ENCODE measurements around the gene CYP21A2. TPM values are rescaled to one million over a fixed set of nuclear protein-coding genes. Genes with fewer than 3 reads are reported as not detected.
A peak's percentile ranks its signal among the peaks of the same experiment; 100 is the strongest.

CYP21A2 gene
- total RNA-seq, 1 donor from 2014 or later, result 0.23 TPM

- H3K27me3 Mint-ChIP-seq (ENCODE audit: low read depth), result peaks cover 7% of the 10 kb centered on the region
- H3K36me3 Mint-ChIP-seq (ENCODE audit: low read depth), result no peaks in the 10 kb centered on the region
- H3K27ac Mint-ChIP-seq (ENCODE audit: unreplicated experiment), result peak overlapping the region; percentile 27
- no peaks in the 10 kb centered on the region for H3K9me3 Mint-ChIP-seq
- peaks cover 36% of the 10 kb centered on the region for H3K4me1 Mint-ChIP-seq
- TF ChIP-seq CTCF (conservative IDR thresholded peaks at IDR 0.05), result no peak
- no peak overlapping the region for H3K4me3 Mint-ChIP-seq
- DNase-seq (ENCODE audit: low read depth, low spot score), result peak; percentile 33
These were observed 43.2 kb downstream of the CYP21A2 start for GRCh38 chr6:32081168-32081990.

- Mint-ChIP-seq H3K27ac (ENCODE audit: unreplicated experiment) (peak overlapping the region; percentile 24), H3K27me3 (ENCODE audit: low read depth) (peaks cover 11% of the 10 kb centered on the region), H3K4me3 (no peak overlapping the region), H3K4me1 (peaks cover 36% of the 10 kb centered on the region), H3K36me3 (ENCODE audit: low read depth) (no peaks in the 10 kb centered on the region), H3K9me3 (no peaks in the 10 kb centered on the region)
- DNase-seq (ENCODE audit: low read depth, low spot score), result no peak
- TF ChIP-seq CTCF (conservative IDR thresholded peaks at IDR 0.05), result no peak
These were observed 44.3 kb downstream of the CYP21A2 start for GRCh38 chr6:32082478-32082877.

GRCh38 chr6:32082935-32083334, 44.7 kb downstream of the CYP21A2 start:
- DNase-seq (ENCODE audit: low read depth, low spot score), result no peak
- no peak overlapping the region for H3K4me3 Mint-ChIP-seq
- no peaks in the 10 kb centered on the region for H3K9me3 Mint-ChIP-seq
- H3K4me1 Mint-ChIP-seq, result peaks cover 36% of the 10 kb centered on the region
- H3K27me3 Mint-ChIP-seq (ENCODE audit: low read depth), result peaks cover 11% of the 10 kb centered on the region
- H3K27ac Mint-ChIP-seq (ENCODE audit: unreplicated experiment), result peak overlapping the region; percentile 5
- no peaks in the 10 kb centered on the region for H3K36me3 Mint-ChIP-seq (ENCODE audit: low read depth)
- TF ChIP-seq CTCF (conservative IDR thresholded peaks at IDR 0.05), result no peak

DNA sequence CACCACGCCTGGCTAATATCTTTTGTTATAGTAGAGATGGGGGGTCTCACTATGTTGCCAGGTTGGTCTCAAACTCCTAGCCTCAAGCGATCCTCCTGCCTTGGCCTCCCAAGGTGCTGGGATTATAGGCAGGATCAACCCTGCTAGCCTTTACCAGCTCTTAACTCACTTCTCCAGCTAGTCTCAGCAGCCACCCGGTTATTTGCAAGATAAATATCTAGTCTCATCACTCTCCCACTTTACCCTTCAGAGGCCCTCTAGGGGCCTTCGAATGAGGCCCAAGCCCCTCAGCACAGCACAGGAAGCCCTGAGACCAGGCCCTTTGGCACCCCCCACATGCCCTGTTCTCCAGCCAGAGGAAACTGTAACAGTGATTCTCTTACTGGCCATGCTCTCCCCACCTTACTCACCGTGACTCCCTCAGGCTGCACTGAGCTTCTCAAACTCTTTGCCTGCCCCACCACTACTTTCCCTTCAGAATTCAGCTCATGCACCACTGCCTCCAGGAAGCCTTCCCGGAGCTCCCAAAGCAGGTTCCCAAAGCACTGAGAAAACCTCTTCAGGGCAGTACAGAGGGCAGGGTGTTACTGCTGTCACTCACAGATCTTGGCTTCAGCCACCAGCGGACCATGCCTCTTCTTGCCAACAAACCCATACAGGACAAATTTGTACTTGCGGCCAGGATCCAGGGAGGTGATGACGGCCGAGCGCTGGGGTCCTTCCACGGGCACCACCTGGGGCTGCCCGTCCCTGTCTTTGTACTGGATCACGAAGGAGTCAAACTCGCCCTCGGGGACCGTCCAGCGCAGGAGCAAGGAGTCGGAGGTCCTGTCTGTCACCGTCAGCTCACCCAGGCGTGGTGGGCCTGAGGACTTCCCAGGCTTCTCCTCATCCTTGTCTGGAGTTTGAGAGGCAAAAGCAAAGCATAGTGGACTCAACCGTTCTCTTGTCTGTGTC, 45.9 kb downstream of the CYP21A2 start:
- H3K4me1 Mint-ChIP-seq, result peaks cover 36% of the 10 kb centered on the region
- H3K36me3 Mint-ChIP-seq (ENCODE audit: low read depth), result no peaks in the 10 kb centered on the region

More for the DNA sequence above, 45.9 kb downstream of the CYP21A2 start:
- H3K27ac Mint-ChIP-seq (ENCODE audit: unreplicated experiment), result peak overlapping the region; percentile 29
- H3K9me3 Mint-ChIP-seq, result no peaks in the 10 kb centered on the region
- H3K4me3 Mint-ChIP-seq, result no peak overlapping the region
- no peak for TF ChIP-seq CTCF (conservative IDR thresholded peaks at IDR 0.05)
- H3K27me3 Mint-ChIP-seq (ENCODE audit: low read depth), result peaks cover 16% of the 10 kb centered on the region
- DNase-seq (ENCODE audit: low read depth, low spot score), result no peak
